ENCODE measurements around the gene SCD.

Gene SCD

GRCh38 chr10:100340948-100341847, 5.8 kb upstream of the SCD start:
- no peak for DNase-seq (ENCODE audit: low read depth in 2 of 2)

- DNase-seq (ENCODE audit: low read depth in 2 of 2) = peak in 1 of 2 donors; percentile 4
Observed at GRCh38 chr10:100341953-100342626, 4.9 kb upstream of the SCD start.

GRCh38 chr10:100342627-100342972, 4.4 kb upstream of the SCD start:
- no peak for DNase-seq (ENCODE audit: low read depth in 2 of 2)

GRCh38 chr10:100344241-100344788, 2.7 kb upstream of the SCD start:
- no peak for DNase-seq (ENCODE audit: low read depth in 2 of 2)

- no peak for DNase-seq (ENCODE audit: low read depth in 2 of 2)
Observed at GRCh38 chr10:100345570-100346330, 1.3 kb upstream of the SCD start.

- DNase-seq (ENCODE audit: low read depth in 2 of 2) = peak; percentile 36 to 55
Observed at GRCh38 chr10:100346351-100346764, 675 bp upstream of the SCD start.

- DNase-seq (ENCODE audit: low read depth in 2 of 2) = no peak
Observed at GRCh38 chr10:100347568-100348195, 649 bp downstream of the SCD start.

- DNase-seq (ENCODE audit: low read depth in 2 of 2) = no peak
Observed at GRCh38 chr10:100348389-100348927, 1.4 kb downstream of the SCD start.

GRCh38 chr10:100349087-100349486, 2.1 kb downstream of the SCD start:
- no peak for DNase-seq (ENCODE audit: low read depth in 2 of 2)

- no peak for DNase-seq (ENCODE audit: low read depth in 2 of 2)
Observed at GRCh38 chr10:100349672-100350071, 2.6 kb downstream of the SCD start.

GRCh38 chr10:100350914-100351485, 4.0 kb downstream of the SCD start:
- DNase-seq (ENCODE audit: low read depth in 2 of 2) = no peak

GRCh38 chr10:100353770-100354485, 6.9 kb downstream of the SCD start:
- DNase-seq (ENCODE audit: low read depth in 2 of 2) = no peak

GRCh38 chr10:100355086-100355485, 8.1 kb downstream of the SCD start:
- DNase-seq (ENCODE audit: low read depth in 2 of 2) = no peak

- DNase-seq (ENCODE audit: low read depth in 2 of 2) = no peak
Observed at GRCh38 chr10:100356067-100357017, 9.3 kb downstream of the SCD start.

GRCh38 chr10:100357059-100357858, 10.2 kb downstream of the SCD start:
- no peak for DNase-seq (ENCODE audit: low read depth in 2 of 2)

GRCh38 chr10:100359030-100359432, 12.0 kb downstream of the SCD start:
- DNase-seq (ENCODE audit: low read depth in 2 of 2) = no peak

GRCh38 chr10:100359529-100360150, 12.6 kb downstream of the SCD start:
- DNase-seq (ENCODE audit: low read depth in 2 of 2) = no peak

- no peak for DNase-seq (ENCODE audit: low read depth in 2 of 2)
Observed at GRCh38 chr10:100360234-100360633, 13.2 kb downstream of the SCD start.

Data from stimulated activated CD8-positive, alpha-beta memory T cell treated with anti-CD3 and anti-CD28 coated beads, Interleukin-15, amount 100 ng/mL, for 4 hours (primary cell).